Limb (tissue), 2 donors: ENCODE data around the gene PRKCG.

ENCODE experiments used
- DNase-seq, 2 donors: peaks; one replicate each; pipeline ENCODE4 v3.0.0-alpha.2; 2016; ENCODE audit errors: extremely low spot score in 2 of 2

PRKCG gene

DNA sequence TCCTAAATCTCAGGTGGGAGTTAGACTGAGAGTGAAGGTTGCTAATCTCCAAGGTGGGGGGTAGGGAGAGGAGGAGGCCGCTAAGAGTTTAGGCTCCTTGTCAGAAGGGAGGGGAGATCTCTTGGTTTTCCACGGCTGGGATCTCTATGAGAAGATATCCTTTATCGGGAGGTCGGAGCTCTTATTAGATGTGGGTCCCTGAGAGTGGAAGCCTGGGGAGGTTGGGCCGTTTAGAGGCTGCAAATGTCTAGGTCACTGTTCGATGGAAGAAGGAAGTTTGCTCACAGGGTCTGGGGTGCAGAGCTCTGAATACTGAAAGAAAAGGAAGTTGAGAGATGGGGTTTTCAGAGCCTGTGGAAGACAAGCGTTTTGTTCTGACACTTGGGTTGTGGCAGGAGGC, 10.5 kb upstream of the PRKCG start:
- no peak for DNase-seq

DNA sequence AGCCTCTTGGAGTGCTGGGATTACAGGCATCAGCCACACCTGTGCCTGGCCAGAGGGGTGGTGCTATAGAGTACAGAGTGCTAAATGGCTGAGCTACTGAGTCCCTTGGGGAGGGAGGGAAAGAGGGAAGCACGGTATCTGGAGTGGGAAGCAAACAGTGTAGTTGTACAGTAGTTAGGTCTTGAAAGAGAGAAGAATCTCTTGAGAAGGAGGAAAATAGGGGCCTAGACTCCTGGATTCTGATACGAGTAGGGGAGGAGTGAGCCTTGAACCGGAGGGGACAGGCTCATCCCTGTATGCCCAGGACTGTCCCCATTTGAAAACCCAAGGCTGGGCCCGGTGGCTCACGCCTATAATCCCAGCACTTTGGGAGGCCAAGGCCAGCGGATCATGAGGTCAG, 9.2 kb upstream of the PRKCG start:
- DNase-seq = no peak

DNA sequence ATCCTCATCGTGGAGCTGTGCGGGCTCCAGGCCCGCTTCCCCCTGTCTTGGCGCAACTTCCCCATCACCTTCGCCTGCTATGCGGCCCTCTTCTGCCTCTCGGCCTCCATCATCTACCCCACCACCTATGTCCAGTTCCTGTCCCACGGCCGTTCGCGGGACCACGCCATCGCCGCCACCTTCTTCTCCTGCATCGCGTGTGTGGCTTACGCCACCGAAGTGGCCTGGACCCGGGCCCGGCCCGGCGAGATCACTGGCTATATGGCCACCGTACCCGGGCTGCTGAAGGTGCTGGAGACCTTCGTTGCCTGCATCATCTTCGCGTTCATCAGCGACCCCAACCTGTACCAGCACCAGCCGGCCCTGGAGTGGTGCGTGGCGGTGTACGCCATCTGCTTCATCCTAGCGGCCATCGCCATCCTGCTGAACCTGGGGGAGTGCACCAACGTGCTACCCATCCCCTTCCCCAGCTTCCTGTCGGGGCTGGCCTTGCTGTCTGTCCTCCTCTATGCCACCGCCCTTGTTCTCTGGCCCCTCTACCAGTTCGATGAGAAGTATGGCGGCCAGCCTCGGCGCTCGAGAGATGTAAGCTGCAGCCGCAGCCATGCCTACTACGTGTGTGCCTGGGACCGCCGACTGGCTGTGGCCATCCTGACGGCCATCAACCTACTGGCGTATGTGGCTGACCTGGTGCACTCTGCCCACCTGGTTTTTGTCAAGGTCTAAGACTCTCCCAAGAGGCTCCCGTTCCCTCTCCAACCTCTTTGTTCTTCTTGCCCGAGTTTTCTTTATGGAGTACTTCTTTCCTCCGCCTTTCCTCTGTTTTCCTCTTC, 8.0 kb upstream of the PRKCG start:
- no peak for DNase-seq

DNA sequence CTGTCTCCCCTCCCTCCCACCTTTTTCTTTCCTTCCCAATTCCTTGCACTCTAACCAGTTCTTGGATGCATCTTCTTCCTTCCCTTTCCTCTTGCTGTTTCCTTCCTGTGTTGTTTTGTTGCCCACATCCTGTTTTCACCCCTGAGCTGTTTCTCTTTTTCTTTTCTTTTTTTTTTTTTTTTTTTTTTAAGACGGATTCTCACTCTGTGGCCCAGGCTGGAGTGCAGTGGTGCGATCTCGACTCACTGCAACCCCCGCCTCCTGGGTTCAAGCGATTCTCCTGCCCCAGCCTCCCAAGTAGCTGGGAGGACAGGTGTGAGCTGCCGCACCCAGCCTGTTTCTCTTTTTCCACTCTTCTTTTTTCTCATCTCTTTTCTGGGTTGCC, 7.4 kb upstream of the PRKCG start:
- no peak for DNase-seq

DNA sequence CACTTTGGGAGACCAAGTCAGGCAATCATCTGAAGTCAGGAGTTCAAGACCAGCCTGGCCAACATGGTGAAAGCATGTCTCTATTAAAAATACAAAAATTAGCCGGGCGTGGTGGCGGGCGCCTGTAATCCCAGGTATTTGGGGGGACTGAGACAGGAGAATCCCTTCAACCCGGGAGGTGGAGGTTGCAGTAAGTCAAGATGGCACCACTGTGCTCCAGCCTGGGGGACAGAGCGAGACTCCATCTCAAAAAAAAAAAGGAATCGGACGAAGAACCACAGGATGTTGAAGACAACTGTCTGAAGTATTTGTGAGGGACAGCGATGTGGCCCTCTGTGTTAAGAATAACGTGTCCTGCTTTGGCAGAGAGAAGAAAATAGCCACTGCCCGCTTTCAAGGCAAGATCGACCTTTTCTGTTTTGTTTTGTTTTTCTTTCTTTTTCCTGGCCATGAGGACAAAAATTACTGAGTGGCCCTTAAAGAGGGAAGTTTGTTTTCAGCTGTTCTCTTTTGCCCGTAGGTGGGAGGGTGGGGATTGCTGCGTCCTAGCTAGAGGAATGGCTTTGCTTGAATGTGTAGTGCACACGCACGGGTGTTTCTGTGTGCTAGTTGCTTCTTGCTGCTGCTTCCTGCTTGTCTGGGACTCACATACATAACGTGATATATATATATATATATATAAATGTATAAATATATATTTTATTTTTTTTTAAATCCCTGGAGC, 6.2 kb upstream of the PRKCG start:
- no peak for DNase-seq

DNA sequence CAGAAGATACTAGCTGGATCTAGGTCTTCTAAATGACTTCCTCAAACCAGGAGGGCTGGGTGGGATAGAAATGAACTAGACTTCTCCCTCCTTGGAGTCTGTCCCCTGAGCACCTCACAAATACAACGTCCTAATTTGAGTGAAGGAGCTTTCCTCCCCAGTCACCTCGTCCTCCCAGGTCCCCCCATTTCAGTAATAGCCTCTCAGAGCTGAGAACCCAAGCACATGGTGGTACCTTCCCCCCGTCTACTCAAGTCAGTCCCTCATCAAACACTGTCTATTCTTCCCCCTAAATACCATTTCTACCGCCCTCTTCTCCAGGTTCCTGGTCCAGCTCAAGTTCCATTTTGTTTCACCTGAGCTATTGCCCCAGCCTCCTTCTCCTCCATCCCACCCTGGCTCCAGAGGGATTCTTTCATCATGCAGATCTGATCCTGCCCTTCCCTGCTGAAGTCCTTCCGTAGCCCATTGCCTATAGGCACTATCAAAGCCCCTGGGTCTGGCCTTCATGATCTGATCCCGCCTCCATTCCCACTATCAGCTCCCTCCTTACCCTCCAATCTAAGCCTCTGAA, 5.3 kb upstream of the PRKCG start:
- DNase-seq = no peak

DNA sequence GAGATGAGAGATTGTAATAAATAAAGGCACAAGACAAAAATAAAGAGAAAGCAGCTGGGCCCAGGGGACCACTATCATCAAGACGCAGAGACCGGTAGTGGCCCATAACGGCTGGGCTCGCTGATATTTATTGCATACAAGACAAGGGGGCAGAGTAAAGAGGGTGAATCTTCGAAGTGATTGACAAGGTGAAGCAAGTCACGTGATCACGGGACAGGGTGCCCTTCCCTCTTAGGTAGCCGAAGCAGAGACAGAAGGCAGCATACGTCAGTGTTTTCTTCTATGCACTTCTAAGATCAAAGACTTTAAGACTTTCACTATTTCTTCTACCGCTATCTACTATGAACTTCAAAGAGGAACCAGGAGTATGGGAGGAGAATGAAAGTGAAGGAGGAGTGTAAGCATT, 4.6 kb upstream of the PRKCG start:
- DNase-seq = no peak

DNA sequence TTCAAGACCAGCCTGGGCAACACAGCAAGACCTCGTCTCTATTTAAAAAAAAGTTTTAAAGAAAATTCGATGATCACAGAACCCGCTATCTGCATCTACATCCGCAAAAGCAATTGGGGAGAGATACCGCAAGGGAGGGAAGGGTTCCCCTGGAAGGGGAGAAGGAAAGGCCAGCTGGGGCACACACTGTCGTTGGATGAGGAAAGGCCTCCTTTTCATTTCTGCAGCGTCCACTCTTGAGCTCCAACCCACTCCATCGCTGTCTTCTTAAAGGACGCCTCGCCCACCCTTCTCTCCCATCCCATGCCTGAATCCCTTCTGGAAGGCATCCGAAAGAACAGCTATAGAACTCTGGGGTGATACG, 3.2 kb upstream of the PRKCG start:
- DNase-seq = no peak

DNA sequence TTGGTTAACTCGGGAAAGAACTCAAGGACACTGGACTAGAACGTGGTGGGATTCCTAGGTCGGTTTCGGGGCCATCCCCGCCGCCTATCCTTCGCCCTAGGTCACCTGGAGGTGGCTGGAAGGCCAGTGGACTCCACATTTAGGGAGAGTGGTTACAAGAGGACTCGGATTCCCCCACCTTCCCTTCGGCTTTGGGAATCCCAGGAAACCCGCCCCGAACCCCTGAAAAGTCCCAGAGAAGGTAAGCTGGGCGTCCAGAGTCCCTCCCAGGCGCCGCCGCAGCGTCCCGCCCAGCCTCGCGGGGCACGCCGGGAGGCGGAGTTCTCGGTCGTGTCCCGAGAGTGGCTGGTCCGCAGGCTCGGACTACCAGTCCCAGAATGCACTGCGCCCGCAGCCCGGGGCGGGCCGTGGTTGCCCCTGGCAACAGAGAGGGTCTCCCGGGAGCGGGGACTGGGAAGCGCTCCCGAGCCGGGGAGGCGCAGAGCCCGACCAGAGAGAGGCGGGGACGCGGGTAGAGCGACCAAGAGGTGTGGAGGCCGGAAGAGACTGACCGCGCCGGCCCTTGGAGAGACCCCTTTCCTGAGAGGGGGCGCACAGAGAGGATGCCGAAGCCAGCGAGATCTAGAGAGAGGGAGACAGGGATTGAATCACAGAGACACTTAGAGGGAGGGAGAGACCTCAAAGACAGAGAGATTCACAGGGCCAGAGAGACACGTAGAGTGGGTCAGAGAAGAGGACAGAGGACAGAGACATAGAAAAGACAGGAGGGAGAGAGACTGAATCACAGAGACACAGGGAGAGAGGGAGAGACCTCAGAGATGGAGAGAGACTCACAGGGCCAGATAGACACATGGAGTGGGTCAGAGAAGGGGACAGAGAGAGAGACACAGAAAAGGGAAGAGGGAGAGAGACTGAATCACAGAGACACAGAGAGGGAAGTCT, 2.6 kb upstream of the PRKCG start:
- DNase-seq = peak; percentile 94 to 100

DNA sequence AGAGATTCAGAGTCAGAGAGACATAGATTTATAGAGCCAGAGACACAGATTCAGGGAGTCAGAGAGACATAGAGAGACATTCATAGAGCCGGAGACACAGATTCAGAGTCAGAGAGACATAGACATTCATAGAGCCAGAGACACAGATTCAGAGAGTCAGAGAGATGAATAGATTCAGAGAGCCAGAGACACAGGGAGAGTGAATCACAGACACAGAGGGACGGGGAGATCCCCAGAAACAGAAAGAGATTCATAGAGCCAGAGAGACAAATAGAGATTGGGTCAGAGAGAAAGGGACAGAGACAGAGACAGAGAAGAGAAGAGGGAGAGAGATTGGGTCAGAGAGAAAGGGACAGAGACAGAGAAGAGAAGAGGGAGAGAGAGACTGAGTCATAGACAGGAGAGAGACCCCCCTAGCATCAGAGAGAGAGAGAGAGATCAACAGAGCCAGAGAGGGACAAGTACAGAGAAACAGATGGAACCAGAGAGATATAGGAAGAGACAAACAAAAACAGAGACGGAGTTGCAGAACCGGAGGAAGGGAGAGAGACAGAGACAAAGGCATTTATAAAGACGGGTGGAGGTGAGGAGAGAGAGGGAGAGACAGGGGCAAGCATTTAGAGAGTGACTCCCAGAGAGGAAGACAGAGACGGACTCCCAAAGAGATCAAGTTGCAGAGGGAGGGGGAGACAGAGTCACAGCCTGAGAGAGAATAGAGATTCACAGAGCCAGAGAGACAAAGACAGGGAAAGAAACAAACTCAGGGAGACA, 1.1 kb upstream of the PRKCG start:
- no peak for DNase-seq

DNA sequence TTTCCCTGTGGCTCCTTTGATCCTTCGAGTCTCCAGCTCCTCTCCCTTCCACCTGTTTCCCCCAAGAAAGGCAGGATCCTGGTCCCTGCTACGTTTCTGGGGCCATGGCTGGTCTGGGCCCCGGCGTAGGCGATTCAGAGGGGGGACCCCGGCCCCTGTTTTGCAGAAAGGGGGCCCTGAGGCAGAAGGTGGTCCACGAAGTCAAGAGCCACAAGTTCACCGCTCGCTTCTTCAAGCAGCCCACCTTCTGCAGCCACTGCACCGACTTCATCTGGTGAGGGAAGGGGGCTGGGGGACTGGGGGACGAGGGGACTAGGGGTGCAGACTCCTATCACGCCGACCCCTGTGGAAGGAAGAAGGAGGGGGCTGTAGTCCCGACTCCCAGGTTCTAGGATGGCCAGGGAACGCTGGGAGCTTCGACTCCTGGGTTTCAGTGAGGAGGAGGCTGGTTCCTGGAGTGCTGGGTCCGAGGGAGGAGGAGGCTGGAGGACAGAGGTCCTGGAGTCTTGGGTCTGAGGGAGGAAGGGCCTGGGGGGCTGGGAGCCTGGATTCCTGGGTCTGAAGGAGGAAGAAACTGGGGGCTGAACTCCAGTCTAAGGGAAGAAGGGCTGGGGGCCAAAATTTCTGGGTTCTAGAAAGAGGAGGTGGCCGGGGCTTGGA, 524 bp downstream of the PRKCG start:
- no peak for DNase-seq

DNA sequence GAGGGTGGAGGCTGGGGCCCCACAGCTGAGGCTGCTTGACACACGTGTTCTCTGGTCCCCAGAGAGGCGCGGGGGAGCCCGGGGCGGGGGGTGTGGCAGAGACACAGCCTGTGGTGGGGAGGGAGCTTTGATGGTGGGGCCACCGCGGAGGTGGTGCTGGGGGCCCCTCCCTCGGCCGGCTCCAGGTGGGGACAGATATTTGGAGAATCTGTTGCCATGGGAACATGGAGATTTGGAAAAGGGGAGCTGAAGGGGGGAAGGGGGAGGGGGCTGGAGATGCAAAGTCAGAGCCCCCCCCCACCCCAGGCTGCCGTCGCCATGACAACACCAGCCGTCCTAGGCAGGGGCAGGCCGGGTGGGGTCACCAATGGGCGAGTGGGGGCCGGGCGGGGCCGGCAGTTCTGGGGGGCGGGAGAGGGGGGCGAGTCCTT, 1.2 kb downstream of the PRKCG start:
- DNase-seq = peak in 1 of 2 donors; percentile 70

DNA sequence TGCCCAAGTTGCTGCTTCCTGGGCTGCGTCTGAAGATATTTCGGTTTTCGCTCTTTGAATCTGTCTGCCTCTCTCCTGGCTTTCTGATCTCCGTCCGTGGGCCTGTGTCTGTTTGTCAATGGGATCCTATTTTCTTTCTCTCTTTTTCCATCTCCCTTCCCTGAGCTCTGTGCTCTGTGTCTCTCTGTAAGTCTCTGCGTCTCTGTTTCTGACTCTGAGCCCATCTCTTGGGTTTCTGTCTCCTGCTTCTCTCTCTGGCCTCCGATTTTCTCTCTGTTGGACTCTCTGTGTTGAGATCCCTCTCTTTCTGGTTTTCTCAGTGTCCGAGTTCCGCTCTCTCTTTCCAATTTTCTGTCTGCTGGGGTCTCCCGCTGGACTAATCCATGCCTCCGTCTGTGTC, 1.7 kb downstream of the PRKCG start:
- DNase-seq = no peak

DNA sequence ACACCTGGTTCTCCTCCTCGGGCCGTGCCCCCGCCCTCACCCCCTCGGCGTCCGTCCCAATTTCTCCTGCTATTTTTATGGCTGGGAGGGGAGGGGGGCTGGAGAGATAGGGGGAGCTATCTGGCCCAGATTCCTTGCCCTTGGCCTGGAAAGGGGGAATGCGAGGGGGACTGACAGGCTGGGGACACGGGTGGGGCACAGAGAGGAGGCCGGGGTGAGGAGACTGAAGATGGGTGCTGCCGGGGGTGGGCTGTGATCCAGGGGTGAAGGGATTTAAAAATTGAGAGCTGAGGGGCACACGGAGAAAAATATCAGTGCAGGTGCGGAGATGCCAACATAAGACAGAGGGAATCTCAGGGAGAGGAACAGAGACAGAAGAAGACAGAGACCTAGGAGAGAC, 2.3 kb downstream of the PRKCG start:
- no peak for DNase-seq

DNA sequence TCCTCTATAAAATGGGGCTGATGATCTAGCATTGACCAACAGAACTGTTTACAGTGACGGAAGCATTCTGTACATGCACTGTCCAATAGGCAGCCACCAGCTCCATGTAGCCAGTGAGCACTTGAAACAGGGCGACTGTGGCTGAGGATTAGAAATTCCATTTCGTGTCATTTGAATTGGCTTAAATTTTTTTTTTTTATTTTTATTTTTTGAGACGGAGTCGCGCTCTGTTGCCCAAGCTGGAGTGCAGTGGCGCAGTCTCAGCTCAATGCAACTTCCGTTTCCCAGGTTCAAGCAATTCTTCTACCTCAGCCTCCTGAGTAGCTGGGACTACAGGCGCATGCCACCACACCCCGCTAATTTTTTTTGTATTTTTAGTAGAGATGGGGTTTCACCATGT, 3.0 kb downstream of the PRKCG start:
- no peak for DNase-seq

DNA sequence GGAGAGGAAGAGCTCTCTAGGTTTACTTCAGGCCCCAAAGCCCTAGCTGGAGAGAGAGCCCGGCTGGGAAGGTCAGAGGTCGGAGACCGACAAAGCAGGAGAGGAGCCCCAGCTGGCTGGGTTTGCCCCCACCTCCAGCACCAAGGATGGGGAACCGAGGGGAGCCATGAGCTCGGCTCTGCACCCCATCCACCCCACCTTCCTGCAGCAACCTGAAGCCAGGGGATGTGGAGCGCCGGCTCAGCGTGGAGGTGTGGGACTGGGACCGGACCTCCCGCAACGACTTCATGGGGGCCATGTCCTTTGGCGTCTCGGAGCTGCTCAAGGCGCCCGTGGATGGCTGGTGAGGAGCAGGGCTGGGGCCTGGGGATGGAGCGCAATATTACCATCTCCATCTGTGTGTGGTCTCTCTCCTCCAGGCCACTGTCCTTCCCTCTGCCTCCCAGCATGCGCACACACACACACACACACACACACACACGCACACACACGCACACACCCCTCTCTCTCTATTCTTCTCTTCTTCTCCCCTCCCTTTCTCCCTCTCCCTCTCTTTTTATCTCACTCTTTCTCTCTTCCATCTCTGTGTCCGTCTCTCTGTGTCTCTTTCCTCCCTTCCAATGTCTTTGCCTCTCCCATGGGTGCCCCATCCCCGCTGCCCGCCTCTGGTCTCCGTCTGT, 10.4 kb downstream of the PRKCG start:
- no peak for DNase-seq

DNA sequence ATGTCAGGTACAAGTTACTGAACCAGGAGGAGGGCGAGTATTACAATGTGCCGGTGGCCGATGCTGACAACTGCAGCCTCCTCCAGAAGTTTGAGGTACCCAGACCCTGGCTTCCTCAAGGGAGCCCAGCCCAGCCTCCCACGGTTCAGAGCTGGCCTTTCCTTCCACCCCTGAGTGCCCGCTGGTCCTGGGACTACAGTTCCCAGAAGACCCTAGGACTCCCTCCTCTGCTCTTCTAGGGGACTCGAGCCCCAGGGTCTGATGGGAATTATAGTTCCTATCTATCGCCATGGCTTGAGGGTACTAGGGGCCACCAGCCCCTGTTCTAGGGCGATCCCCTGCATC, 11.0 kb downstream of the PRKCG start:
- DNase-seq = no peak

DNA sequence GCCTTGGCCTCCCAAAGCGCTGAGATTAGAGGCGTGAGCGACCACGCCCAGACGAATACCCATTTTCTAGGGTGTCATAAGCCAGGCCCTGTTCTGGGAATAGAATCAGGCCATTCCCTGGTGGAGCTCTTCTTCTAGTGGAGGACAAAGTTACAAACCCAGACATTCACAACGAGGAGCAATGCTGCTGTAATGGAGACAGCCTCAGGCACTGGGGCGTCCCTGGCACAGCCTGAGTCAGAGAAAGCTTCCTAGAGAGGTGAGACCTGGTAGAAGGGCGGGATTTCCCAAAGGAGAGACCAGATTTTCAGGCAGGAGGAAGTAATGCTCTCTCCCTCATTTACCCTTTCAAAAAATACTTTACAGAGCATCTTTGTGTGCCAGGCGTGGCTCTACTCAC, 12.7 kb downstream of the PRKCG start:
- DNase-seq = no peak

DNA sequence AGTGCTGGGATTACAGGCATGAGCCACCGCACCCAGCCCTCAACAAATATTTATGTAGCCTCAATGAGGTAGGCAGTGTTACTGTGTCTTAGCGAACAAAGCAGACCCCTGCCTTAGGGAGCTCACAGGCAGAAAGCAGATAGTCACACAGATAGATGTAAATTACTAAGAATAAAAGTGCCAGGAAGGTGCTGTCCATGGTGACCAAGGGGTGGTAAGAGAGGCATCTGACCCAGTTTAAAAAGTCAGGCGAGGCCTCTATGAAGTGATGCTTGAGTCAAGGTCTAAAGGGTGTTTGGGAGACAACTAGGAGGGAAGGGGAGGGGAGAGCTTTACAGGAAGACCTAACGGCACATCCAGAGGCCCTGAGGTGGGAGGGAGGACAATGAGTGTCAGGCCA, 14.7 kb downstream of the PRKCG start:
- no peak for DNase-seq

DNA sequence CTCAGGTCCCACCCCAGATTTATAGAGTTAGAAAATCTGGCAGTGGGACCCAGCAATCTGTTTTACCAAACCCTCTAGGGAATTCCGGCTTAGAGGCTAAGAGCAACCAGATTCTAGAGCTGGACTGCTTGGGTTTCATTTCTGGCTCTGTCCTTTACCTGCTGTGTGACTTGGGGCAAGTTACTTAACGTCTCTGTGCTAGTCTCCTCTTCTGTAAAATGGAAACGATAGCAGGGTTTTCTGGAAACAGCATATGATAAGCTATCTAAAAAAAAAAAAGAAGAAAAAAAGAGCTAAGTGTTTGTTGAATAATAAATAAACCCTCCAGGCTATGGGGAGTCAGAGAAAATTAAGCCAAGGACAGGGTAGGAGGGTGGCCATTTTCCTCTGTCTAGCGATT, 15.5 kb downstream of the PRKCG start:
- no peak for DNase-seq
